GM23338 (cell line): Measurements from ENCODE around the gene SNX10. TPM values are rescaled to one million over a fixed set of nuclear protein-coding genes. Genes with fewer than 3 reads are reported as not detected.

ENCODE experiments used
- CREB1 ChIP-seq: fragments of 250-450 bp; sonication (Bioruptor Pico); IDR thresholded peaks from 2 replicates; pipeline ENCODE4 v1.5.0; 2020; ENCODE audit warnings: low read depth, mild to moderate bottlenecking, moderate library complexity
- STAT1 ChIP-seq: IDR thresholded peaks from one replicate; pipeline ENCODE4 v1.6.1; 2016; ENCODE audit warnings: antibody characterized with exemption; ENCODE audit not compliant: unreplicated experiment
- ZNF114 ChIP-seq: fragments of 250-450 bp; sonication (Bioruptor Pico); IDR thresholded peaks from 2 replicates; pipeline ENCODE4 v1.5.0; 2020; ENCODE audit warnings: mild to moderate bottlenecking, moderate library complexity
- polyA plus RNA-seq: library from polyadenylated mRNA; unstranded; fragments of >200 nt; fragmentation: Nextera tagmentation; extraction: Ambion mirVana; gene quantifications from 2 replicates; pipeline ENCODE4 v1.2.1, GENCODE V29; 2016
- total RNA-seq: library from RNA; depleted of rRNA; stranded (reverse); fragments of >200 nt; shearing (Covaris generic); gene quantifications from 2 replicates; pipeline ENCODE4 v1.2.3, GENCODE V29; 2014
- TF ChIP-seq, protein P1 (sequence below): fragments of 250-450 bp; sonication (Bioruptor Pico); IDR thresholded peaks from 2 replicates; pipeline ENCODE4 v1.5.0; 2020; ENCODE audit warnings: mild to moderate bottlenecking, moderate library complexity
- TF ChIP-seq, protein P2 (sequence below): IDR thresholded peaks from one replicate; pipeline ENCODE4 v1.6.1; 2018; ENCODE audit warnings: antibody characterized with exemption; ENCODE audit not compliant: unreplicated experiment

Gene SNX10
- total and polyA plus RNA-seq, 2 experiments from 2014 or later: 15.8 to 17.8 TPM

DNA sequence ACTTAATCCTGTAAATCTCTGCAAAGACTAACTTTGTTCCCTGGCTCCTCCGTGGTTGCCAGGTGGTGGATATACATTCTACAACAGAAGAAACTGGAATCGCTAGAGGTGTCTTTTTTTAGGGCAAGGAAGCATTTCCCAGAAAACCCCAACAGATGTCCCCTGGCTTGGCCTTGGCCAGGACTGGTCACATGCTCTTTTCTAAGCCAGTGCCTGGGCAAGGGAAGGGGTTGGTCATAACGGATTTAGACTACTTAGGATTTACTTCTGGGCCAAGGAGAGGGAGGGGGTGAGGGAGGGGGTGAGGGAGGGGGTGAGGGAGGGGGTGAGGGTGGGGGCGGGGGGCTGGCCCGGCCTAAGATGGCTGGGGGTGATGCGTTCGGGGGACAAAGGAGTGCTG, 105.7 kb downstream of the SNX10 start (continued):
- TF ChIP-seq, protein P1, sequence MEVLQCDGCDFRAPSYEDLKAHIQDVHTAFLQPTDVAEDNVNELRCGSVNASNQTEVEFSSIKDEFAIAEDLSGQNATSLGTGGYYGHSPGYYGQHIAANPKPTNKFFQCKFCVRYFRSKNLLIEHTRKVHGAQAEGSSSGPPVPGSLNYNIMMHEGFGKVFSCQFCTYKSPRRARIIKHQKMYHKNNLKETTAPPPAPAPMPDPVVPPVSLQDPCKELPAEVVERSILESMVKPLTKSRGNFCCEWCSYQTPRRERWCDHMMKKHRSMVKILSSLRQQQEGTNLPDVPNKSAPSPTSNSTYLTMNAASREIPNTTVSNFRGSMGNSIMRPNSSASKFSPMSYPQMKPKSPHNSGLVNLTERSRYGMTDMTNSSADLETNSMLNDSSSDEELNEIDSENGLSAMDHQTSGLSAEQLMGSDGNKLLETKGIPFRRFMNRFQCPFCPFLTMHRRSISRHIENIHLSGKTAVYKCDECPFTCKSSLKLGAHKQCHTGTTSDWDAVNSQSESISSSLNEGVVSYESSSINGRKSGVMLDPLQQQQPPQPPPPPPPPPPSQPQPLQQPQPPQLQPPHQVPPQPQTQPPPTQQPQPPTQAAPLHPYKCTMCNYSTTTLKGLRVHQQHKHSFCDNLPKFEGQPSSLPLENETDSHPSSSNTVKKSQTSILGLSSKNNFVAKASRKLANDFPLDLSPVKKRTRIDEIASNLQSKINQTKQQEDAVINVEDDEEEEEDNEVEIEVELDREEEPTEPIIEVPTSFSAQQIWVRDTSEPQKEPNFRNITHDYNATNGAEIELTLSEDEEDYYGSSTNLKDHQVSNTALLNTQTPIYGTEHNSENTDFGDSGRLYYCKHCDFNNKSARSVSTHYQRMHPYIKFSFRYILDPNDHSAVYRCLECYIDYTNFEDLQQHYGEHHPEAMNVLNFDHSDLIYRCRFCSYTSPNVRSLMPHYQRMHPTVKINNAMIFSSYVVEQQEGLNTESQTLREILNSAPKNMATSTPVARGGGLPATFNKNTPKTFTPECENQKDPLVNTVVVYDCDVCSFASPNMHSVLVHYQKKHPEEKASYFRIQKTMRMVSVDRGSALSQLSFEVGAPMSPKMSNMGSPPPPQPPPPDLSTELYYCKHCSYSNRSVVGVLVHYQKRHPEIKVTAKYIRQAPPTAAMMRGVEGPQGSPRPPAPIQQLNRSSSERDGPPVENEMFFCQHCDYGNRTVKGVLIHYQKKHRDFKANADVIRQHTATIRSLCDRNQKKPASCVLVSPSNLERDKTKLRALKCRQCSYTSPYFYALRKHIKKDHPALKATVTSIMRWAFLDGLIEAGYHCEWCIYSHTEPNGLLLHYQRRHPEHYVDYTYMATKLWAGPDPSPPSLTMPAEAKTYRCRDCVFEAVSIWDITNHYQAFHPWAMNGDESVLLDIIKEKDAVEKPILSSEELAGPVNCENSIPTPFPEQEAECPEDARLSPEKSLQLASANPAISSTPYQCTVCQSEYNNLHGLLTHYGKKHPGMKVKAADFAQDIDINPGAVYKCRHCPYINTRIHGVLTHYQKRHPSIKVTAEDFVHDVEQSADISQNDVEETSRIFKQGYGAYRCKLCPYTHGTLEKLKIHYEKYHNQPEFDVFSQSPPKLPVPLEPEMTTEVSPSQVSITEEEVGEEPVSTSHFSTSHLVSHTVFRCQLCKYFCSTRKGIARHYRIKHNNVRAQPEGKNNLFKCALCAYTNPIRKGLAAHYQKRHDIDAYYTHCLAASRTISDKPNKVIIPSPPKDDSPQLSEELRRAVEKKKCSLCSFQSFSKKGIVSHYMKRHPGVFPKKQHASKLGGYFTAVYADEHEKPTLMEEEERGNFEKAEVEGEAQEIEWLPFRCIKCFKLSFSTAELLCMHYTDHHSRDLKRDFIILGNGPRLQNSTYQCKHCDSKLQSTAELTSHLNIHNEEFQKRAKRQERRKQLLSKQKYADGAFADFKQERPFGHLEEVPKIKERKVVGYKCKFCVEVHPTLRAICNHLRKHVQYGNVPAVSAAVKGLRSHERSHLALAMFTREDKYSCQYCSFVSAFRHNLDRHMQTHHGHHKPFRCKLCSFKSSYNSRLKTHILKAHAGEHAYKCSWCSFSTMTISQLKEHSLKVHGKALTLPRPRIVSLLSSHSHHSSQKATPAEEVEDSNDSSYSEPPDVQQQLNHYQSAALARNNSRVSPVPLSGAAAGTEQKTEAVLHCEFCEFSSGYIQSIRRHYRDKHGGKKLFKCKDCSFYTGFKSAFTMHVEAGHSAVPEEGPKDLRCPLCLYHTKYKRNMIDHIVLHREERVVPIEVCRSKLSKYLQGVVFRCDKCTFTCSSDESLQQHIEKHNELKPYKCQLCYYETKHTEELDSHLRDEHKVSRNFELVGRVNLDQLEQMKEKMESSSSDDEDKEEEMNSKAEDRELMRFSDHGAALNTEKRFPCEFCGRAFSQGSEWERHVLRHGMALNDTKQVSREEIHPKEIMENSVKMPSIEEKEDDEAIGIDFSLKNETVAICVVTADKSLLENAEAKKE: no peak
- TF ChIP-seq CREB1 (CRISPR knock-in tag) (no peak), STAT1 (no peak), ZNF114 (CRISPR knock-in tag) (no peak)
- TF ChIP-seq, protein P2, sequence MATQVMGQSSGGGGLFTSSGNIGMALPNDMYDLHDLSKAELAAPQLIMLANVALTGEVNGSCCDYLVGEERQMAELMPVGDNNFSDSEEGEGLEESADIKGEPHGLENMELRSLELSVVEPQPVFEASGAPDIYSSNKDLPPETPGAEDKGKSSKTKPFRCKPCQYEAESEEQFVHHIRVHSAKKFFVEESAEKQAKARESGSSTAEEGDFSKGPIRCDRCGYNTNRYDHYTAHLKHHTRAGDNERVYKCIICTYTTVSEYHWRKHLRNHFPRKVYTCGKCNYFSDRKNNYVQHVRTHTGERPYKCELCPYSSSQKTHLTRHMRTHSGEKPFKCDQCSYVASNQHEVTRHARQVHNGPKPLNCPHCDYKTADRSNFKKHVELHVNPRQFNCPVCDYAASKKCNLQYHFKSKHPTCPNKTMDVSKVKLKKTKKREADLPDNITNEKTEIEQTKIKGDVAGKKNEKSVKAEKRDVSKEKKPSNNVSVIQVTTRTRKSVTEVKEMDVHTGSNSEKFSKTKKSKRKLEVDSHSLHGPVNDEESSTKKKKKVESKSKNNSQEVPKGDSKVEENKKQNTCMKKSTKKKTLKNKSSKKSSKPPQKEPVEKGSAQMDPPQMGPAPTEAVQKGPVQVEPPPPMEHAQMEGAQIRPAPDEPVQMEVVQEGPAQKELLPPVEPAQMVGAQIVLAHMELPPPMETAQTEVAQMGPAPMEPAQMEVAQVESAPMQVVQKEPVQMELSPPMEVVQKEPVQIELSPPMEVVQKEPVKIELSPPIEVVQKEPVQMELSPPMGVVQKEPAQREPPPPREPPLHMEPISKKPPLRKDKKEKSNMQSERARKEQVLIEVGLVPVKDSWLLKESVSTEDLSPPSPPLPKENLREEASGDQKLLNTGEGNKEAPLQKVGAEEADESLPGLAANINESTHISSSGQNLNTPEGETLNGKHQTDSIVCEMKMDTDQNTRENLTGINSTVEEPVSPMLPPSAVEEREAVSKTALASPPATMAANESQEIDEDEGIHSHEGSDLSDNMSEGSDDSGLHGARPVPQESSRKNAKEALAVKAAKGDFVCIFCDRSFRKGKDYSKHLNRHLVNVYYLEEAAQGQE: no peak
